IMR-90 (cell line): ENCODE results near the gene C14orf119. TPM values are rescaled to one million over a fixed set of nuclear protein-coding genes. Genes with fewer than 3 reads are reported as not detected.

Experiments
- ATAC-seq: fragments of 200-7000 bp; cut with Tn5 transposase; 2 replicates; pipeline ENCODE4 v1.9.1; 2020; ENCODE audit warnings: low read depth, mild to moderate bottlenecking, moderate library complexity
- BruUV-seq: library from RNA; stranded (reverse); fragments of 400-500 nt; replicated peaks from 2 replicates; lab custom pipeline; 2021; lab: Mats Ljungman, UMichigan
- CTCF ChIA-PET: fragments of 300-600 bp; formaldehyde crosslinking; extraction: SDS; loops from one replicate; lab custom pipeline; 2021; ENCODE audit warnings: antibody characterized with exemption; lab: Yijun Ruan, JAX
- POLR2A ChIA-PET: fragments of 300-600 bp; sonication (Branson Sonifier 250); formaldehyde crosslinking; loops from one replicate; lab custom pipeline; 2022; ENCODE audit warnings: antibody characterized with exemption; ENCODE audit not compliant: unreplicated experiment; lab: Charles Lee
- DNase-seq: peaks from one replicate; pipeline ENCODE4 v3.0.0; 2013
- H2AFZ ChIP-seq: replicated peaks from 2 replicates; pipeline ENCODE3; 2013; ENCODE audit warnings: low read length, mild to moderate bottlenecking; ENCODE audit not compliant: poor library complexity
- H2AK5ac ChIP-seq: 2 replicates; pipeline ENCODE4 v1.6.1; 2013; ENCODE audit warnings: low read depth, low read length, inconsistent platforms
- H2AK9ac ChIP-seq: replicated peaks from 2 replicates; pipeline ENCODE3; 2013; ENCODE audit warnings: mild to moderate bottlenecking, low read depth, low read length, moderate library complexity; ENCODE audit not compliant: poor library complexity
- H2BK120ac ChIP-seq: 2 replicates; pipeline ENCODE4 v1.6.1; 2013; ENCODE audit warnings: low read depth, low read length, inconsistent platforms
- H2BK15ac ChIP-seq: 3 replicates; pipeline ENCODE4 v1.6.1; 2013; ENCODE audit warnings: low read depth, low read length, inconsistent platforms
- H2BK20ac ChIP-seq: 2 replicates; pipeline ENCODE4 v1.6.1; 2013; ENCODE audit warnings: low read depth, mild to moderate bottlenecking, inconsistent platforms, low read length, moderate library complexity
- H2BK5ac ChIP-seq: 2 replicates; pipeline ENCODE4 v1.6.1; 2013; ENCODE audit warnings: mild to moderate bottlenecking, low read depth, low read length, inconsistent platforms; ENCODE audit not compliant: poor library complexity, severe bottlenecking
- H3K14ac ChIP-seq: replicated peaks from 2 replicates; pipeline ENCODE4 v1.6.1; 2013; ENCODE audit warnings: low read depth, low read length, inconsistent platforms
- H3K18ac ChIP-seq: 2 replicates; pipeline ENCODE4 v1.6.1; 2013; ENCODE audit warnings: low read depth, low read length, control low read depth
- H3K23ac ChIP-seq: 2 replicates; pipeline ENCODE4 v1.6.1; 2013; ENCODE audit warnings: low read depth, low read length, inconsistent platforms
- H3K27ac ChIP-seq: 2 replicates; pipeline ENCODE4 v1.5.1; 2013; ENCODE audit warnings: mild to moderate bottlenecking, control low read depth, low read length; ENCODE audit not compliant: insufficient read depth
- H3K27me3 ChIP-seq: 2 replicates; pipeline ENCODE4 v1.6.1; 2013; ENCODE audit warnings: low read length; ENCODE audit not compliant: control insufficient read depth, insufficient read depth
- H3K36me3 ChIP-seq: 2 replicates; pipeline ENCODE4 v1.6.1; 2013; ENCODE audit warnings: low read length, mixed read lengths; ENCODE audit not compliant: control insufficient read depth, insufficient read depth
- H3K4ac ChIP-seq: 2 replicates; pipeline ENCODE4 v1.6.1; 2013; ENCODE audit warnings: low read depth, low read length, inconsistent platforms
- H3K4me1 ChIP-seq: 2 replicates; pipeline ENCODE4 v1.6.1; 2013; ENCODE audit warnings: low read length, mixed read lengths; ENCODE audit not compliant: control insufficient read depth, insufficient read depth
- H3K4me2 ChIP-seq: 2 replicates; pipeline ENCODE4 v1.6.1; 2013; ENCODE audit warnings: low read depth, mild to moderate bottlenecking, control low read depth, low read length, moderate library complexity
- H3K4me3 ChIP-seq: 2 replicates; pipeline ENCODE4 v1.5.1; 2013; ENCODE audit warnings: low read depth, mild to moderate bottlenecking, control low read depth, low read length, moderate library complexity; ENCODE audit not compliant: insufficient read depth
- H3K56ac ChIP-seq: 2 replicates; pipeline ENCODE4 v1.6.1; 2013; ENCODE audit warnings: low read length, inconsistent platforms; ENCODE audit not compliant: insufficient read depth; ENCODE audit errors: extremely low read depth
- H3K79me1 ChIP-seq, 2 experiments: 2 replicates each; pipeline ENCODE4 v1.6.1; 2013; ENCODE audit warnings: low read length in 2 of 2, inconsistent platforms in 1 of 2, low read depth in 1 of 2
- H3K9ac ChIP-seq: 2 replicates; pipeline ENCODE4 v1.6.1; 2013; ENCODE audit warnings: low read depth, low read length, control low read depth
- H3K9me1 ChIP-seq: 2 replicates; pipeline ENCODE4 v1.6.1; 2013; ENCODE audit warnings: low read length, inconsistent platforms; ENCODE audit not compliant: insufficient read depth
- H3K9me3 ChIP-seq: 2 replicates; pipeline ENCODE4 v1.6.1; 2013; ENCODE audit warnings: low read length; ENCODE audit not compliant: control insufficient read depth, insufficient read depth
- H4K20me1 ChIP-seq: 2 replicates; pipeline ENCODE4 v1.6.1; 2013; ENCODE audit warnings: low read length, inconsistent platforms; ENCODE audit not compliant: insufficient read depth
- H4K5ac ChIP-seq: 2 replicates; pipeline ENCODE4 v1.6.1; 2013; ENCODE audit warnings: mild to moderate bottlenecking, low read depth, low read length, control low read depth
- H4K8ac ChIP-seq, 2 experiments: 2 replicates each; pipeline ENCODE4 v1.6.1; 2013; ENCODE audit warnings: low read depth in 2 of 2, low read length in 2 of 2, control low read depth in 1 of 2, inconsistent platforms in 1 of 2
- H4K91ac ChIP-seq: 2 replicates; pipeline ENCODE4 v1.6.1; 2013; ENCODE audit warnings: low read depth, low read length, inconsistent platforms; ENCODE audit not compliant: insufficient read depth
- BHLHE40 ChIP-seq: fragments of 150-350 bp; IDR thresholded peaks from 2 replicates; pipeline ENCODE4 v1.6.1; 2016; ENCODE audit warnings: mild to moderate bottlenecking, low read depth, low read length
- CEBPB ChIP-seq: IDR thresholded peaks from 2 replicates; pipeline ENCODE4 v1.6.1; 2012; ENCODE audit warnings: low read depth, low read length, improper control_type of control experiment
- CHD1 ChIP-seq: IDR thresholded peaks from 2 replicates; pipeline ENCODE4 v1.6.1; 2012; ENCODE audit warnings: low read depth, low read length, improper control_type of control experiment
- CTCF ChIP-seq: conservative IDR thresholded peaks from 2 replicates; pipeline ENCODE4 v1.5.1; 2012; ENCODE audit warnings: mild to moderate bottlenecking, low read depth, low read length, improper control_type of control experiment
- ELK1 ChIP-seq: fragments of 150-350 bp; IDR thresholded peaks from 2 replicates; pipeline ENCODE4 v1.6.1; 2016; ENCODE audit warnings: low read depth, mild to moderate bottlenecking, low read length, moderate library complexity, borderline replicate concordance
- FOS ChIP-seq: fragments of 150-350 bp; IDR thresholded peaks from 2 replicates; pipeline ENCODE4 v1.6.1; 2016; ENCODE audit warnings: low read depth, low read length
- MAFK ChIP-seq: IDR thresholded peaks from 2 replicates; pipeline ENCODE4 v1.6.1; 2012; ENCODE audit warnings: low read depth, low read length, improper control_type of control experiment
- MAZ ChIP-seq: IDR thresholded peaks from 2 replicates; pipeline ENCODE4 v1.6.1; 2012; ENCODE audit warnings: low read depth, mild to moderate bottlenecking, low read length, improper control_type of control experiment, moderate library complexity, borderline replicate concordance
- MXI1 ChIP-seq: IDR thresholded peaks from 2 replicates; pipeline ENCODE4 v1.6.1; 2012; ENCODE audit warnings: low read depth, mild to moderate bottlenecking, low read length, moderate library complexity, borderline replicate concordance
- NFE2L2 ChIP-seq: fragments of 150-350 bp; IDR thresholded peaks from 2 replicates; pipeline ENCODE4 v1.6.1; 2016; ENCODE audit warnings: low read depth, mild to moderate bottlenecking, low read length
- RAD21 ChIP-seq: IDR thresholded peaks from 2 replicates; pipeline ENCODE4 v1.6.1; 2012; ENCODE audit warnings: low read length, improper control_type of control experiment
- RCOR1 ChIP-seq: IDR thresholded peaks from 2 replicates; pipeline ENCODE4 v1.6.1; 2012; ENCODE audit warnings: mild to moderate bottlenecking, low read length, improper control_type of control experiment; ENCODE audit not compliant: insufficient replicate concordance
- RFX5 ChIP-seq: IDR thresholded peaks from 2 replicates; pipeline ENCODE4 v1.8.0; 2012; ENCODE audit warnings: low read depth, mild to moderate bottlenecking, low read length, moderate library complexity
- SMC3 ChIP-seq: fragments of 150-350 bp; IDR thresholded peaks from 2 replicates; pipeline ENCODE4 v1.6.1; 2016; ENCODE audit warnings: low read depth, mild to moderate bottlenecking, antibody characterized with exemption, low read length, moderate library complexity
- WGBS, 2 experiments: methylation state at CpG; one replicate each; pipeline versions ENCODE4 v1.1.5 to v1.1.7; 2013; ENCODE audit warnings: missing lambda C conversion rate in 2 of 2; ENCODE audit not compliant: insufficient read length in 1 of 2; ENCODE audit errors: extremely low coverage in 2 of 2; 5-methylcytosine and 5-hydroxymethylcytosine counted together
- dilution Hi-C: fragments of 300-500 bp; cut with HindIII; formaldehyde crosslinking; loops from one replicate; pipeline ENCODE4 v1.14.3; 2018; ENCODE audit warnings: low sequenced_read_pairs; ENCODE audit not compliant: unreplicated experiment
- in situ Hi-C: fragments of 300-500 bp; cut with MboI; formaldehyde crosslinking; loops from 3 replicates; pipeline ENCODE4 v1.14.3; 2019; ENCODE audit warnings: low sequenced_read_pairs, inconsistent platforms, mixed read lengths
- intact Hi-C: fragments of 100-400 bp; cut with micrococcal nuclease; formaldehyde crosslinking; loops from 2 replicates; pipeline ENCODE4 v1.10.0; 2022
- polyA plus RNA-seq, 3 experiments: library from polyadenylated mRNA; depleted of rRNA; stranded (reverse); fragments of >200 nt; gene quantifications; 2 replicates each; pipeline ENCODE4 v1.2.3, GENCODE V29; 2012; ENCODE audit warnings: low replicate concordance in 1 of 3
- total RNA-seq: library from RNA; depleted of rRNA; stranded (reverse); fragments of >200 nt; gene quantifications from 2 replicates; pipeline ENCODE4 v1.2.3, GENCODE V29; 2012

C14orf119 gene
- total and polyA plus RNA-seq, 2 of the 4 experiments (the other 2 are of a cell fraction), result 74.0 to 83.7 TPM

- no peak for DNase-seq
- Histone ChIP-seq H3K79me1 (peaks cover 18 to 44% of the 10 kb centered on the region in 2 experiments; a peak in 3 of 4 replicates), H4K5ac (no peak overlapping the region), H4K8ac (no peak overlapping the region), H2AK9ac (no peak overlapping the region), H3K56ac (no peak overlapping the region), H3K27me3 (no peaks in the 10 kb centered on the region), H2AFZ (no peak overlapping the region), H2BK15ac (no peak overlapping the region), H3K4ac (no peak overlapping the region), H3K4me3 (no peak overlapping the region), H3K9me1 (no peaks in the 10 kb centered on the region), H3K36me3 (peaks cover 18% of the 10 kb centered on the region), H2BK5ac (no peak overlapping the region), H3K4me1 (peaks cover 2% of the 10 kb centered on the region; the same call in 1 of the 2 replicates), H3K9ac (no peak overlapping the region), H2AK5ac (no peak overlapping the region), H2BK120ac (no peak overlapping the region), H4K91ac (no peak overlapping the region), H3K18ac (no peak overlapping the region), H3K4me2 (no peak overlapping the region), H4K20me1 (peaks cover 22% of the 10 kb centered on the region; the same call in 1 of the 2 replicates), H3K27ac (no peak overlapping the region), H3K14ac (no peak overlapping the region), H2BK20ac (no peak overlapping the region), H3K23ac (no peak overlapping the region), H3K9me3 (no peaks in the 10 kb centered on the region)
- dilution Hi-C loops, result no loop called here
- ChIA-PET POLR2A (interaction anchor here (0.6 kb wide), 1 partner anchor 11 kb away, joined by 5 read pairs; no protein-coding TSS in a partner anchor), CTCF (interaction anchor here (1.1 to 1.8 kb wide), 3 partner anchors 15 to 105 kb away, joined by 5 to 13 read pairs (median 7); no protein-coding TSS in a partner anchor)
- ATAC-seq, result no peak
- WGBS, 2 experiments, result 88% methylated on average over 6 of the region's 12 CpGs; no CpG with 5 or more reads in 1 of the 2 experiments
- intact Hi-C loops, result no loop called here
- no TSS peak for BruUV-seq
- in situ Hi-C loops, result loop anchor here (25.0 kb wide), 1 partner anchor 1046 kb away; the partner anchor contains the start of genes EMC9, FITM1, PSME1 and PSME2
- TF ChIP-seq NFE2L2 (no peak), MXI1 (no peak), FOS (no peak), MAZ (no peak), BHLHE40 (no peak), CEBPB (no peak), SMC3 (no peak), RCOR1 (no peak), CTCF (no peak), ELK1 (no peak), CHD1 (no peak), MAFK (no peak), RFX5 (no peak), RAD21 (no peak)
Measured at GRCh38 chr14:23091294-23092225, 3.7 kb upstream of the C14orf119 start.
